HG02870 (cell line): ENCODE data around the gene CCDC85C.

ENCODE experiments used
- ATAC-seq: cut with Tn5 transposase; IDR thresholded peaks from one replicate; pipeline ENCODE4 v1.9.1; 2021; ENCODE audit warnings: mild to moderate bottlenecking, moderate library complexity; ENCODE audit not compliant: unreplicated experiment

Gene CCDC85C

DNA sequence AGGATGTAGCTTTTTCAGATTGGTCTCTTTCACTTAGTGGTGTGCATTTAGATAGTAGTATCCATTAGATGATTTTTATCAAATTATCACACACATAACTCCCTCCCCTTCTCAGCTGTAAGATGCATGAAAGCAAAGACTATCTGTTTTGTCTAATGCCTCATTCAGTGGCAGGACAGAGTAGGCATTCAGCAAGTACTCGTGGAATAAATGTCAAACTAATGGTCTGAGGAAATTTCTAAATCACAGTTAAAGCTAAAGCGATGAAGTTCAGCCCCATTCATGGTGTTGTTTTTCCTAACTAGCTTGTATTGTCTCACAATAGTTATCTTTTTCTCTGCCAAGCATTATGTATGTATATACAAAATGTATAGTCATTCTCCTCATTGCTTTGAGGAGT lies 106.7 kb downstream of the CCDC85C start:
- ATAC-seq, result no peak

DNA sequence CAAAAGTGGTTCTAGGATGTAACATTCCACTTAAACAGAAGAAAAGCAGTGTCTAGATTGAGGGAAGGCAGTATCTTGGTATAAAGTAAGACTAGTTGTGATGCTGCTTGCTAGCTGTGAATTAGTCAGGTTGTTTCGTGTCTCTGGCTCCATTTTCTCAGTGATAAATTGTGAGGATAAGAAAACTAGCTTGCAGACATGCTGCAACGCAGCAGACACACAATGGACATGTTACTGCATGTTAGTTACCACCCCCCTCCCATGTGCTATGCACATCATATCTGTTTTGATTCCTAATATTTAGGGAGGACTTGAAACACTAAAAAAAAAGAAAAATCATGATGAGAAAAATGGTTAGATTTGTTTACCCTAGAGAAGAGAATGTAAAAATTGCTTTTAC lies 119.9 kb downstream of the CCDC85C start:
- ATAC-seq, result no peak

DNA sequence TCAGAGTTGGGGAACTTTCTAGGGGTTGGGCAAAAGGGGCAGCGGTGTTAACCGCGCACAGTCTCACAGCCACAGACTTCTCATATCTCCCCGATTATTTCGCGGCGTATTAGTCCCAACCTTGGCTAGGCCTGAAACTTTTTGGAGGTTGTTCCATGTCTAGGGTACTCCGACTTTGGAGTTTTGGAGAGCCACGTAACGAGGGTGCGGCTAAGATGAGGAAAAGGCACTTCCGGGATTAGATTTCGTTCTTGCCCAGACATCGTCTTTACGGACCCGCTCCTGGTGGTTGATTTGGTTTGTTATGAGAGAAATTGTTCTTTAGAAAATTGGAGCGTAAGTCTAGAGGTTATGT lies 122.3 kb downstream of the CCDC85C start:
- no peak for ATAC-seq

DNA sequence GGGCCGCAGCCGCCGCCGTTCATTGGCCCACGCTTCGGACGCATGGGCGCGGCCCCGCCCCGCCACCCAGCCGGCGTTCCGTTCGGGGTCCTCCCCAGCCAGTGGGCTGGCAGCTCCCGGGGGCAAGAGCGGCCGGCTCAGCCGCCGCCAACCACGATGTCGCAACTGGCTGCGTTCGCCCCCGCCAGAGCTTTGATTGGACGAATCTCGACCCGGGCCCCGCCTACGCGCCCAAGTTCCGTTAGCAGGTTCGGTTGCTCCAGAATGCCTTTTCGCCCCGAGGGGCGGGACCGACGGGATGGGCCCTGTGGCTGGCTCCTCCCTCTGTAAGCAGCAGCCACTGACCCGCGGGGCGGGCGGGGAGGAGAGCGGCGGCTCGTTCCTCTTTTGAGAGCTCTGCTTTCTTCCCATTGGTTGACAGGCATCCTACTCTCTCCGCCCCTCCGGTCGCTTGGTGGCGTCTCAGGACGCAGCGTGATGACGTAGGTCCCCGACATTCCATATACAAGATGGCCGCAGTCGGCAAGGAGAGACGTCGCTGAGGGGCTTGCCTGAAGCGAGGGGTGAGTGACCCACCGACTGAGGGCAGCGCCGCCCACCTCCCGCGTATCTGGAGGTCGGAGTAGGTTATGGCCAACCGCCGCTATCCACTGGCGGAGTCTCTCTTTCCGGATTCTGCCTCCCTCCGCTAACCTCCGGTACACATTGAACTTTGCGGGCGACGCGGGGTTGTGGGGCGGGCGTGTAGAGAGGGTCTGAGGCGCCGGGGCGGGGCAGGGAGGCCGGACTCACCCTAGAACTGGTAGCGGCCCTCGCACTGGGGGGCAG lies 122.9 kb downstream of the CCDC85C start, which contains the start of gene CCNK:
Gene CCNK (plus strand): TSS at position 493 of the 828 bp plus-strand sequence. CDS start 11,269 bp downstream, outside the sequence.
- ATAC-seq, result peak; percentile 89

DNA sequence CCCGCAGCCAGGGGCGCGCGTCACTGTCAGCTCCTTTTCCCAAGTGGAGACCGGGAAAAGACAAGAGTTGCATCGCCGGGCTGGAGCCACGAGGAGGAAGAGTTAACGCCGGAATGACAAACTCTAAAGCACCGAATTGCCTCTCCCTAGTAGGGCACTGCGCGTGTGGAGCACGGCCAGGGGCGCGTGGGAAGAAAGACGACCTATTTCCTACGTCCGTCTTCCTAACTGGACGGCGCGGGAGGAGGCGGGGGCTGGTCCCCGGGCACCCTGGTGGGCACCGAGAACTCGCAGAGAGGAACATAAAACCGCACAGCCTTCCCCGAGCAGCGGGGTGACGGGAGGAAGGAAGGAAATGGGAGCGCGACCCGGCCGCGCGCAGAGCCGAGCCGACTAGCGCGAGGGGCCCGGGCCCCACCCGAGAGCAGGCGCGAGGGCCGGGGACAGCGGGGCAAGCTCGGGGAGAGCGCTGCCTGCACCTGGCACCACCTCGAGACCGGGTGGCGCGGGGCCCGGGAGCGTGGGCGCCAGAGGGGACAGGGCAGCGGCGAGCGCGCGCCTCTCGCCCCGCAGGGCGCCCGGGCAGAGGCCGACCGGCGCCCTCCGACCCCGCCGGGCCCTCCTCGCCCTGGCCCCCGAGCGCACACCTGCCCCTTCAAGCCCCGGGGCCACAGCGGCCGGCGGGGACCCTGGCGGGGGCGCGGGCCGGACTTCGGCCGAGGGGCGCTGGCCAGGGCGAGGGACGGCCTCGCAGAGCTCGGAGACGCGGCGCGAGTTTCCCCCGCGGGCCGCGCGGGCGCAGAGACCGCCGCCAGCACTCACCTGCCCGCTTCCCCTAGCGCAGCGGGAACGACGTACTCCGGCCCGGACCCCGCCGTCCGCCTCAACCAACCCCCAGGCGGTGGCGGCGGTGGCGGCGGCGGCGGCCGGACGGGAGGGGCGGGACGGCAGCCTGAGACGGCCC lies 123.8 kb downstream of the CCDC85C start, which contains the start of gene SETD3:
Gene SETD3 (minus strand): TSS at position 954 of the 964 bp plus-strand sequence. CDS start 15,054 bp downstream, outside the sequence.
- ATAC-seq, result peak; percentile 3

DNA sequence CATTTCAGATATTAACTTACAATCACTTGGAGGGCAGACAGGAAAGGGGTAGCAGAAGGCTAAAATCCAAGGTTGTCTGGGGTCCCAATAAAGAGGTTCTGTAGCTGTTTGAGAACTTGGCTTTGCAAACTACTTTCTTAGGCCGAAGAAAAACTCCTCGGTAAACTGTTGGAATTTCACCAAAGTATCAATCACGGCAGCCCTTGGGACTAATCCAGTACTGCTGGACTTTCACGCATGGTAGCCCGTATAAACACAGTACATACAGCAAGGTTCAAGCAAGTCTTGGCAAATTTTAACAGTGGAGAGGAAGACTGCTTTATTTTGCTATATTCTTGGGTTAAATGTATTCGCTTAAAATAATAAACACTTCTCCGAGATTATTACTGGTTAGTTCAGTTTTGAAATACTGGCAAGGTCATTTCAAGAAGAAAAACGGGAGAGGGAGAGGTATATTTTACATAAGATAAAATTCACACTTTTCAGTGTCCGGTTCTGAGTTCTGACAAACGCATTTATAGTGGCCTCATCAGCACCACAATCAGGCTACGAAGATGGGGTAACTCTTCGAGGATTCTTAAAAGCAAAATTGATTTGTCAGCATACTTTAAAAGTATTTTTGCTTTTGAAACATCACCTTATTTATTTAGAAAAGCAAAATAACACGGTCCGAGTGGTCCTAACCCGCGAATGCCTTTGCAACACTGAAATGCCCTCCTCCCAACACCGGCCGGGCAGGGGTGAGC lies 124.7 kb downstream of the CCDC85C start:
- no peak for ATAC-seq

DNA sequence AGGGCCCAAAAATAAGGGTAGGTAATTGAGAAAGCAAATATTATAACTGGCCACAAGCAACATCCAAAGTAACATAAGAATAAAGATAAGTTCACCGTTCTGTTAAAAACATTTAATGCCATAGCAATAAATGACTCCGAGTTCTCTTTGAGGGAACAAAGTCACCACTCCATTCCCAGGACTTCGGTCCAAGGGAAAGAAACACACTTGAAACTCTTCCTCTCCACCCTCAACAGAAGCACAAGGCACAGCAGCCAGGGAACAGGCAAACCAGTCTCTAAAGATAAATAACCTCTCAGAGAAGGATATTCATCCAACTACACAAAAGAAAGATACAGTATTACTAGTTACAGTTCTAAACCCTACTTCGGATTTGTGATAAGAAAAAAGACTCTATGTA lies 125.9 kb downstream of the CCDC85C start:
- ATAC-seq, result no peak

DNA sequence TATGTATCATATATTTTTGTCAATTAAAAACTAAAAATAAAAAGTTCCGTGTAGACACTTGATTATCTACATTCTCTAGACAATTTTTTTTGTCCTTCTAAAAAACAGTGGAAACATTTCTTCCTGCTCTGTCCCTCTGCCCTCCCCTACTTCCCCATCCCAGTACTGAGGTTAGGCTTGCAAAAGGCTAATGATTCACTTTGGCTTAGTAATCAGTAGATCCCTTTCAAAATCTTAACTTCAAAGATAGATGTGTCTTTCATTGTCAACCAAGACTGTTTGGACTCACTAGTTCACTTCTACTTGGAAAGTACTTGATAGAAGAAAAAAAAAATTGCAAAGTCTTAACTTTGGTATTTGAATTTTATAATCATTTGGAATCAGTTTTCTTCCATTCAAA lies 127.1 kb downstream of the CCDC85C start:
- ATAC-seq, result no peak

DNA sequence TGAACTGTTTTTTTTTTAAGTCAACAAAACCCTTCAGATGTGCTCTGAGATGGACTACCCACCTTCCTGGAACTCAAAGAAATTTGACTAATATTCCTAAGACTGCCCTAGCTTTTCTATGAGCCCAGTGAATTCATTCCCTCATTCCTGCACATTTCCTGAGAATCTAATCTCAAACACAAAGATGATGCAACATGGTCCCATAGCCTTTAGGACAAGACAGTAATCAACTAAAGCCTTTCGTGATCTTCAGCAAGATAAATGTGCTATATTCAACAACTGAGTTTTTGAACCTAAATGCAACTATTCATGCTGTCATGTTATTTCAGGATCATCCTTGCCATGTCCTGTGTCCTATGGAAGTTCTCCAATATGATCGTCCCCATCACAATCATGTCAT lies 128.3 kb downstream of the CCDC85C start:
- no peak for ATAC-seq

DNA sequence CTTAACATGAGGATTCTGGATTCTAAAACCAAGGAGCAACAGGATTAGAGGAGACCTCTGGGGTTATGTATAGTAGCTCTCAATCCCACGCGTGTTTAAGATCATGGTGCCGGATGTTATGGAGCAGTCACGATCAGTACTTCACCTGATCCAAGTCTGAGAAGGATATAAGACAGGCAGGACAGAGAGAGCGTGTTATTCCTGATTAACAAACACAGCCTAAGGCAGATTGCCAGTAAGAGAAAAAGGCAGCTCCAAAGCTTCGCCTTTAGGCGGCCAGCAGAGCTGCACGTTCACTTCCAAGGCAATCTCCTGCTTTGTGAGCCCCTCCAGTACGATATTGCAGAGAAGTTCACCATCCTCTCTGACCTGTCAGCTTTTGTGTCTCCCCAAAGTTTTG lies 128.8 kb downstream of the CCDC85C start:
- no peak for ATAC-seq

DNA sequence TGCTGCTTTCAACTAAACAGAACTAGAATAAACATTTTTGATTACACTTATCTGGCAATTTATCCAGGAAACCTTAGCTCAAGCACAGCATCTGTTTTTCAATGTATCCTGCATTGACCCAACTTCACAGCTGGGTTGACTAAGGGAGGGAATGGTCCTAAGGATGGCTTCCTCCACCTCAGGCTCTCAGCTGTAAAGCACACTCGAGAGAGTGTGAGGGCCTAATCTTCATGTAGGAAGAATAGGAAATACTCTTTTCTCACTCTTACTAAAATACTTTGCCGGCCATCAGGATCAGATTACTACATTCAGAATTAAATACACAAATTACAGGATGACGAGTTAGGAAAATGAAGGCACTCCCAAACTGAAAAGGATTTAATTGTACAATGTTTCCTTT lies 130.5 kb downstream of the CCDC85C start:
- no peak for ATAC-seq

DNA sequence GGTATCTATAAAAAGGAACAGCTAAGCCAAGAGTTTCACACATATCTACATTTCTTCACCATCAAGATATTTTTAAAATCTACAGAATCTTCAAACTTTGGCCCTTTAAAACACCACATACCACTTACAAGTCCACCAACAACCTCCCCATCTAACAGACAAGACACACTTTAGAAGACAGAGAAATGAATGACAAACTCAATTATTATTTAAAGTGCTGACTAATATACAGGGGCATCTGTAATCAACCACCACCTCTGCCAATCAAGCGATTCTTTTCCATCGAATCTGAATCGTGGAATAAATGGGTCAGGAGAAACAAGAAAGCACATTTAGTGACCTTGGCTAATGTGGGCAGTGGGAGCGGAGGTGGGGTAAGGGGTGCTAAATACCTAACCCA lies 131.1 kb downstream of the CCDC85C start:
- ATAC-seq, result no peak

DNA sequence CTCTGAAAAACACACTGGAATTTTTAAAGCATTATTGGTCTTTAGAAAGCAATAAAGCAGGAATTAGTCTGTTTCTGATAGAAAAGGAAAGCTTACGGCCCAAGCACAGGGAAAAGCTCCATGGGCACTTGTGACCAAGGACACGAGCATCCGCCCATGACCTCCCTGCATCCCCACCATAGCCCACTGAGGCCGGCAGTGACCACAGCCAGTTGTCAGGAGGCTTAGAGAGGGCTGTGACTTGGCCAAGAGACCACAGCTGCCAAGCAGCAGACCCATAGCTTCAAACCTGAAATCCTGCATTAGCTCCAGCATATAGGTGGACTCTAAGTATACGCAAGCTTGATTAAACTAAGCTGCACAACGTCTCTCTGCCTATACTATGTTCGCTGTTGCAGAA lies 132.3 kb downstream of the CCDC85C start:
- ATAC-seq, result no peak

DNA sequence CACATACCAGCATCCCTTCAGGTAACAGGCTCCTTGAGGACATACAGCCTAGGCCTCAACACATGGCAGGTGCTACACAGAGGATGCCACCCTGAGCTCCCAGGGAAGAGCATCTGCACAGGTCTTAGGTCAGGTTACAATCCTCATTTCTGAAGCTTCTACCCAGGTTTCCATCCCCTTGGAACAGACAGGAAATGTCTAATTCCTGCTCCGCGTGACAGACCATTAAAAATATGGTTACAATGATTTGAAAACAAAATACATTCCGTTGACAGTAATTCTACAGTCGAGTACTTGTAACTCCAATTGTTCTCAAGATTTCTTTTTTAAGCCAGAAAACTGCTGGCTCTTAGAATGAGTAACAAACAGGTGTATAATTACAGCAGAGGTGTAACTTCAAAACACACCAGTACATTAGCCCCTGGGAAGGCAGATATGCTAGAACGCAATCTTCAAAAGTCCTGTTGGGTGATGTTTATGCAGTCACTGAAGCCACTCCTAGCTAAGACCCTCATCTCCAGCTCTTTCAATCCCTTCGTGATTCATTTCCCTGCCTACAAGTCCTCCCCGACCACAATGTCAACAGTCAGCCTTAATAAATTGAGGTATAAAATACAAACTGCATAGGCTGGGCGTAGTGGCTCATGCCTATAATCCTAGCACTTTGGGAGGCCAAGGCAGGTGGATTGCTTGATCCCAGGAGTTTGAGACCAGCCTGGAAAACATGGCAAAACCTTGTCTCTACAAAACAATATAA lies 135.0 kb downstream of the CCDC85C start:
- ATAC-seq, result no peak

DNA sequence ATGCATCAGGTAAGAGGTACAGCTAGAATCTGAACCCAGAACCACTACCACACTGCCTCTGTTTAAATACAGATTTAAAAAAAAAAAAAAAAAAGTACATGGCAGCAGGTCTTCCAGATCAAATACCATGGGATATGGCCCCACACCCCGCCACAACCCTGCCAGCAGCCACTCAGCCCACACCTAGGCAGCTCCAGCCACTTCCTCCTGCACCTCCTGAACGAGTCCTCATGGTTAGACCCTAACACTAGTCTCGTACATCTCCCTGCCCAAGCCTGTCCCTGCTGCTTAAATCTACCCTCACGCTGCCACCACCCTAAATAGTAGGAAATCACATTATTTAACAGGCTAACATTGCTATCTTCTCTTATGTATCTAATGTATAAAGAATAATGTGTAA lies 135.9 kb downstream of the CCDC85C start:
- ATAC-seq, result no peak

DNA sequence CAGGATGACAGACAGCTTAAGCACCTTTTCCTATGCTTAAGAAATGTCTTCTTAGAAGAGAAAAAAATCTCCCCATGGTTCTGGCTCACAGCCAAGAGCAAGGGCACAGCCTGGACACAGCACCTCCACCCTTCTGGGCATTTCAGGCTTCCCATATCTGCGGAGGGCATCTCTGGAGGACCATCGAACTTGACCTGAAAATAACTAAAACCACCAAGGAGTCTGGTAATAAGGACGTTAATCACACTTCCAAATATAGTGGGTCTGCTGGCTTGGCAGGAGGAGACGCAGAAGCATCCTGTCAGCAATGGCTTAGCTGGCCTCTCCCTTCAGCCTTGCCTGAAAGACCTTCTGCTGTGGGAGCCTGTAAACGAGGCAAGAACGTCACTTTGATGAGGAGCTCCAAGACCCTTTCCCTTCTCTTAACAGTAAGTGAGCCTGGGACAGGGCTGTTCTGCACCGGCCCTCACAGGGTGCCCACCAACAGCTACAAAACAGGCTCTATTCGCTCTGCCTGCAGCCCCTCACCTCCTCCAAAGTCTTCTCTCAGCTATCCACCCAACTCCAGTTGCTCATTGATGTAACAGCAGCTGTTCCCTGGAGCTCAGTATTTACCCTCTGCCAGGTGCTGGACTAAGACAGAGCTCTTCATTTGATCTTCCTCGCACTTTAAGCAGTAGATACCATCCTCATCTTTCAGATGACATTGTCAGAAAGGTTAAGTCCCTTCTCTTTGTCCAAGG lies 136.5 kb downstream of the CCDC85C start:
- no peak for ATAC-seq

DNA sequence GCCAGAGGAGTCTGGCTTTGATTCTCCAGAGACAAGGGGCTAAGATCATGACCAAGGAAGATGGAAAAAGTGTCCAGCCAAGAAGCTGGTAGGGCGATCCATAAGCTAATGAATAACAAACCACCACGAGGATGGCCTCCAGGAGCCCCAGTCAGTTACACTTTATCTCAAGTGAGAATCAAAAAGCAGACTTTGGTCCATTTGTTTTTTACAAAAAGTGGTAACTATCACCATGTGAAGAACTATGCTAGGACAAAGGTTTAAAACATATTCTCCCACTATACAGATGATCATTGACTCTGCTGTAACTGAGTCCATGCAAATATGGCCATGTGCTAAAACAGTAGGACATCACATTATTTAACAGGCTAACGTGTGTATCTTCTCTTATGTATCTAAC lies 137.2 kb downstream of the CCDC85C start:
- ATAC-seq, result no peak

DNA sequence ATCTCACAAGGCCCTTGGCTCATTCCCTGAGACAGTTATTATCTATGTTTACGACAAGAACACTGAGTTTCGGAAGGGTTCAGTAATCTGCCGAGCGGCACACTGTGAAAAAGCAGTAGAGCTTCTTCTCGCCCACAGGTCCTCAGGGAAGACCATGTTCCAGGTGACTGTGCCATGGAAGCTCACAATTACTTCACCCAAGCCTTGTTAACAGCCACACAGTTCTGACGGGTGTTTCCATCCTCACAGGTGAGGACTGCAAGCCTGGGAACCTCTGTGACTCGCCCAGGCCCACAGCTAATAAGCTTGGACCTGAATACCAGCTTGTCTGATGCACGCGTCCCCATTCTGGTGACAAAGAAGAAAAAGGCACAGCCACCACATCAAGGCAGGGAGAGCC lies 138.7 kb downstream of the CCDC85C start:
- no peak for ATAC-seq

DNA sequence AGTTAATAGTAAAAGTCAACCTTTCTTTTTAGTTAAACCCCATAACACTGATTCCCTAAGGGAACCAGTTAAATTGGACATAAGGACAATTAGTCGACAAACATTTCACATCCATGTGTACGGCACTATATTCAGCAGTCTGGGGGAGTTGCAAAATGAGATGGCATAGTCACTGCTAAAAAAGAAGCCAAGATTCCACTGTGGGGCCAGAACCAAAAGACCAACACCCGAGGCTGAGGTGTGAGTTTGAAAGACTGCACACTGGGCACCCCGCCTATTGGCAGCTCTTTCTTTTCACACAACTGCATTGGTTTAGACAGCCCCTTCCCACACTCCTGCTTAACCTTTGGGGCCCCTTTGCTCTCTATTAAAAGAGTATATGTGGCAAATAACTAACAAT lies 140.0 kb downstream of the CCDC85C start:
- ATAC-seq, result no peak

DNA sequence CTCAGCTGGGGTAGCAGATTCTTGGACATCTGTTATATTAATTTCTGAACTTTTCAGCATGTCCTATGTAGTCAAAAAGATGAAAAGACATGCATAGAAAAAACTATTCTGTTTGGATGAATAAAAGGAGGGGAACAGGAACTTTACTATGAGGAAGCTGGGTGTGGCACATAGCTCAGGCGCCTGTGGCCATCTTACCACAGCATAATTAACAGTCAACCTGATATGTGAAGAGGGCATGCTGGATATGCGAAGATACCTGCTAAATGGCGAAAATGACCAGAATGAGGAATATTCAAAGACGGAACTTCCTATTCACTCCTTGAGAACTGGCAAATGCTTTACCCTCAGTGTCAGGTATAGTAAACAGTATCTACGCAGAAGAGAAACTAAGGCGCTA lies 141.8 kb downstream of the CCDC85C start:
- ATAC-seq, result no peak
